Stimulated activated CD4-positive, alpha-beta T cell treated with anti-CD3 and anti-CD28 coated beads, Interleukin-4, amount 100 ng/mL, for 48 hours (primary cell): ENCODE results near the gene HSPA12A.

Experiments
- DNase-seq, 2 donors: peaks; one replicate each; pipeline ENCODE4 v3.0.0-alpha.2; 2020; ENCODE audit warnings: low read depth in 2 of 2

Gene HSPA12A

DNA sequence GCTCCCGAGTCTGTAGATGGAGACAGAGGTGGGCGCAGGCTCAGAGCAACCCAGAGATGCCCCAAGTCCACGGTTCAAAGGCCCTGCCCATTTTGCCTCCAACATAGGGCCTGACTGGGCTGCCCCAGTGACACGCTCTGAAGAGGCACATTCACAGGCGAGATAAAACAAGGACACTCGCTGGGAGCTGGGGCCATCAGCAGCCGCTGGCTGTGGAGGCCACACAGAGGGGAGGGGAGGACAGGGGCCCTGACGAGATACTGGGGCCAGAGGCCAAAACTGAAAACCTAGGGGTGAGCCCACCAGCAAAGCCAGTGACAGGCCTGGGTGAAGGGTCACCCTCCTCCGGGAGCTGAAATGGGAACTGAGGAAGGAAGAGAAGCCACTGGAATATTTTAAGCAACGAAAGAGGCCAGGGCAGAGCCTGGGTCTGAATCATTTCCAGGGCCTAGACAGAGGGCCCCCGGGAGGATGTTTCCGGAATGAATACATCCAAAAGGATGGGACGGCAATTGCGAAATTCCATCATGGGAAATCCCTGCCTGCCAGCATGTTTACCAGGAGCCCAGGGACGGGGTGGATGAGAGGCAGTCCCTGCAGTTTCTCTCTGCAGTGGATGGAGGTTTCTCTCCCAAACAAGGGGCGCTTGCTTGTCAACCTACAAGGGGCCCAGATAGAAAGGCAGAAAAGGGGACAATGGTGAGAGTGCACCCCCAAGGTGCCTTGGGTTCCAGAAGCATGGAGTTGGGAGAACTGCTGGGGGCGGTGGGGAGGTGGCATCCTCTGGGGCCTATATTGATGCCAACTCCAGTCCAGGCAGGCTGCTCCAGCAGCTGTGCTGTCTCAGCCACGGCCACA is 29.0 kb upstream of the HSPA12A start:
- DNase-seq: no peak

DNA sequence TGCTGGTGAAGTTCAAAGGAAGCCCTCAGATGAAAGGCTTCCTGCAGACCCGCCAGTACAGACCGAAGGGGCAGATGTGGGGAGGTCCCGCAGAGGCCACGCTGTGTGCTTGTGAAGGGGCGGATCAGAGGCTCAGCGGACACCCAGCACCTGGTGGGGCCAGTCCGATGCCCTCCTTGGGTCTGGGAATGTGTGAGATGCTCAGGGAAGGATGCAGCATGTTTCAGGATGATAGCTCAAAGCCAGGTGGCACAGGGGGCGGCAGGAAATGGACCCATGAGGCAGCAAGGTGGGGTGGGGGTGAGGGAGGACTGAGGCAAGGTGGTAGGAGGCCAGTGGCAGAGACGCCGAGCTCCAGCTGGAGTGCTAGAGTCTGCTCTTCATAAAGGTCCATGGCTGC is 27.9 kb upstream of the HSPA12A start:
- no peak for DNase-seq

DNA sequence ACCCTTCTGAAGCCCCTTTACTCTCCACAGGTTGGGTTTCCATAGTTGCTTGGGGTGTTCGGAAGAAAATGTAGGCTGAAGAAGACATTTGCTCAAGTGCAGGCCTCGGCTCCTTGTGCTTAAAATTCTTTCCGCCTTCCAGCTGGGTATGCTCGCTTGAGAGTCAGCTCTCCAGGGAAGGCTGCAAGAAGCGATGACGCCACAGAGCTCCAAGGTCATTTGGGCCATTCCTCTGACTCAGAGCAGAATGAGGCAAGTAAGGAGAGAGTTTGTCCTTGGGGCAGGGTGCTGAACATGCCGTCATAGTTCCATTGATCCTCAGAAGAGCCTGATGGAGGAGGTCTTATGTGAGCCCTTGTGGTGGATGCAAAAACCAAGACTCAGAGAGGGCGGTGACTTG is 27.4 kb upstream of the HSPA12A start:
- no peak for DNase-seq

DNA sequence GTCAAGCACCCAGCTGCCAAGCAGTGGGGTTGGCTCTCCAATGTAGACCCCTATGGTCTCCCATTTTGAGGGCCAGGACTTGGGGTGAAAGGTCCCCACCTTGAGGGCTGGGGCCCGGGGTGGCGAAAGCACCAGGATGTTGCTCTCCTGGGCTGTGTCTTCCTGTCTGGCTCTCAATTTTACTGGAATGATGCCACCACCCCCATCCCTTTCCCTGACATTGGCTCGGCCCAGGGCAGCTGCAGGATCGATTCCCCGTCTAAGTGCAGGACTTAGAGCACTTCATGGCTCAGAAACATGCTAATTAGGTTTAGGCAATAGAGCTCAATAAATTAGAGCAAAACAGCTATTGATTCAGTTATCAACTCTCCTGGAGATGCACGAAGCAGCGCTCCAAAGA is 27.0 kb upstream of the HSPA12A start:
- DNase-seq: no peak

DNA sequence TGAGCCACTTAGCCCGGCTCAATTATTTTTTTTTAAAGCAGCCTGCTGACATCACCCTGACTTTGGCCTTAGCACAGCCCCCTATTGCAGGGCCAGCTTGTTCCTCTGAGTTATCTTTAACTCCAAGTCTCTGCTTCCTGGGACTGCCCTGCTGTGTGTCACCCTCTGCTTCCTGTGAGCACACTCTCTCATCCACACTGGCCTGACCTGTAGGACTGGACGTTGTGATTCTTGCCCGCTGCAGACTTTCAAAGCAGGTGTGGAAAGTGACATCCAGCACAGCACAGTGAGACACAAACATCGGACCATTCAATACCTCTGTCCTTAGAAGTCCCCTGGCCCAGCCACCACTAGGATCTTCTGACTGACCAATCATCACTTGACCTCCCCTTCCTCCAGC is 26.4 kb upstream of the HSPA12A start:
- no peak for DNase-seq

DNA sequence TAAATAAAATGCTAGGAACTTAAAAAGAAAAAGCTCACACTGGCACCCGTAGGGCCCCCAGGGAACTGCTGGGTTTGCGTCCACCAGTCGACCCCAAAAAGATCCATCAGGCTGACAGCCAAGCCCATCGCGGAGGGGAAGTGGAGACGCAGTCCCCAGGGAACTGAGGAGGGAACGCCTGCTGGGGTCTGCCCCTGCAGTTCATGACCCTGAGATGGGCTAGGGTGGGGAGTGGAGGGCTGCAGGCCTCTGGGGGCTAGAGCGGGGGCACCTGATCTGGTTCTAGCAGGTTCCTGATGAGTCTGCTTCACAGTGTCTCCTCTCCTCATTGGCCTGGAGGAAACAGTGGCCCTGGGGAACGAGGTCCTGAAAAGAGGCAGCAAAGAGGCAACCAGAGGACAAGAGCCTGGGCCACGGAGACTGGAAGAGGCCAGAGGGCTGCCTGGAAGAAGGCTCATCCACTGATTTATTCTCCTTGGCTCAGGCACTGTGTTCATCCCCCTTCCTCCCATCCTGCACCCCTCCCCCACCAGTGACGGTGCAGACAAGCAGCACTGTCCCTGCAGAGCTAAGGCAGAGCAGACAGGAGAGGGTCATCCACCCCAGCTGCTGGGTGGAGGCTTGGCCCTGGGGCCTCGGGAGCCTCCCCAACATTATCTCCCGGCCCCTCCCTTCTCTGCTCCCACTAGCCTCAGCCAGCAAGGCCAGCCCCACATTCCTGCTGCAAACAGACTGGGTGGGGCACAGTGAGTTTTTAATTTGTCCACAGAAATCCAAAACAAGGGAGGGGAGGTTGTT is 24.7 kb upstream of the HSPA12A start:
- no peak for DNase-seq

DNA sequence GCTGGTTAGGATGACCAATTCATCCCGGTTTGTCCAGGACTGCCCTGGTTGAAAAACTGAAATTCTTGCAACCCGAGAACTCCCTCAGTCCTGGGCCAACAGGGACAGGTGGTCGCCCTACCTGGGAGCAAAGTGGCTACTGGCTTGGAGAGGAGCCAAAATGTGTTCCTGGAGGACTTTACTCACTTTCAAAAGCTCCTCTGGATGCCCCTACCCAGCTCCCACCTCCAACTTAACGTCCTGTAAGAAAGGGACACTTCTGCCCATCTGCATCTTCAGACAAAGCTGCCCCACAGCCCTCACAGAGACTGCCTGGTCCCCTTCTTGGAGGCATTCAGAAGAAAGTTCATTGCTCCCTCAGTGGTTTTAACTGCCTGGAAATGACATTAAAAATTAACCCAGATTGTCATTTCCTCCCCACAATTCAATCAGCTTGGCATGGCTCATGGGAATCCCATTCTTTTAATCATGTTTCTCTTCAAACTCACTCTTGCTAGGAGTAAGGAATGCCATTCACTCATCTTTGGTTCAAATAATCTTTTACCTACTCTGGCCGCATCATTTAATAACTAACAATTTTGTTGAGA is 24.0 kb upstream of the HSPA12A start:
- DNase-seq: no peak

DNA sequence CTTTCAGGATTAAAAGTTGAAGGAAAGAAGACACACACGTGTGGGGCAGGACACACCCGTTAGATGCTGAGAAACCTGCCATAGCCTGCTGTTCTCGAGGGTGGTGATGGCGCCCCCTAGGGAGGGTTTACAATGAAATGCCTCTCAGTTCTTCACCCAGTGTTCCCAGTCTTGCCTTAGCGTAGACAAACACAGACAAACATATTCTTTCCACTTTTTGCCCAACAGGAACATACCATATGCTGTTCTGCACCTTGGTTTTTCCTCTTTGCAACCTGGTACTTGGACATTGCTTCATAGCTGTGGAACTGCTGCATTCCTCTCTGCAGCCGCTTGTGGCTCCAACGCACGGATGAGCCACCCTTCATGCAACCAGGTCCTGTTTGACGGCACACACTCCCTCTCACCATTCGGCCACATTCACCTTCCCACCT is 23.3 kb upstream of the HSPA12A start:
- peak; percentile 25 to 45 for DNase-seq

DNA sequence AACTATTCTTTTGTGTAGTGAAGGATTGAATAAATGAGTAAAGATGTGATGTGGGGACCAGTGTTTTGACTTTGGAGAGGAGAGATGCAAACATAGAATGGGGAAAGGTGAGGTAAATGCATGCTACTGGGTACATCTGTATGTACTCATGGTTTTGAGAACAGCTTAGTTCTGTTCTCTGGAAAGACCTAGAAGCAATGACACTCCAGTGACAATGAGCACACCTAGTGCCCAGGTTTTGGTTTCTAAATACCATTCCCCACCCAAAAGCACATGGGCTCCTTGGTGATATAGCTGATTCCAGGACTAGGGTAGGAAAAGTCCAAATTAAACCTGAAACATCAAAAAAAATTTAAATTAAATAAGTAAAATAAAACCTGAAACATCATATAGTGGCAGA is 22.6 kb upstream of the HSPA12A start:
- DNase-seq: no peak

DNA sequence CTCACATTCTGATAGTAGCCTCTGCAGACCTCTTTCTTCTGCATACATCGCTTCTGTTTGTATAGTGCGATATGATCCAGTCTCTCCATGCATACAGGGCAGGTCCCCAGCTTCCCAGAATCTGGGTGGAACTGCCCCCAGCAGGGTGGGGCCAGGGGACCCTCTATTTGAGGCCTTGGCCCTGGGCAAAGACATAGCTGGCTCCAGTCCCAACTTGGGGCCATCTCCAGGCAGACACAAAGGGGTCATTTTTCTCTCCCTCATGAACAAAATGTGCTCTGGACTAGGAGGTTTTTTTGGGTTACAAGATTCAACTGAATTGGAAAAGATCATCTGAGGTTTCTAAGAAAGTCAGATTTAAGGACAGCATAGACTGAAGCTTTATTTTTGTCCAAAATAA is 21.1 kb upstream of the HSPA12A start:
- DNase-seq: no peak

DNA sequence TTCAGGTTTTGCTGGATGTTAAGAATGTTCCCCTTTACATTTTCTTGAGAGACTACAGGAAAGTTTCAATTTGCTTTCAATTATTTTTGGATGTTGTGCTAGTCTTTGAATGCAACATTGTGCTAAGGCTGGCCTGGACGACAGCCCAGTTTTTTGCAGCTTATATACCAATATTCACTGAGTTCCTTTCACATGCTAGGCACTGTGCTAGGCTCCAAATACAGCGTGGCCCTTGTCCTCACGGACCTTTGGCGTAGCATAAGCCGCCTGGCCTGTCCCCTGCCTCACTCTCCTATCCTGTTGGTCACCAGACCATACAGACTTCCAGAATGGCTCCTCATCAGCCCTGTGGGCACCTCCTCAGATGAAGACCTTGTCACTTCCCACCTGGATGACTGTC is 19.5 kb upstream of the HSPA12A start:
- DNase-seq: no peak

DNA sequence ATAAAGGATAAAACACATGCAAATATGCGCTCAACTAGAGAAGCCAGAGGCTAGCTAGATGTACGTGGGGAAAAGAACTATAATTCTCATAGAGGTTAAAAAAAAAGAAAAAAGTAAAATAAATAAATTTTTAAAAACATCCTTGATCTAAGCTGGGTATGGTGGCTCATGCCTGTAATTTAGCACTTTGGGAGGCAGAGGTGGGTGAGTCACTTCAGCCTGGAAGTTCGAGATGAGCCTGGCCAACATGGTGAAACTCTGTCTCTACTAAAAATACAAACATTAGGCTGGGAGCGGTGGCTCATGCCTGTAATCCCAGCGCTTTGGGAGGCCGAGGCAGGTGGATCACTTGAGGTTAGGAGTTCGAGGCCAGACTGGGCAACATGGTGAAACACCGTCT is 18.6 kb upstream of the HSPA12A start:
- DNase-seq: no peak

DNA sequence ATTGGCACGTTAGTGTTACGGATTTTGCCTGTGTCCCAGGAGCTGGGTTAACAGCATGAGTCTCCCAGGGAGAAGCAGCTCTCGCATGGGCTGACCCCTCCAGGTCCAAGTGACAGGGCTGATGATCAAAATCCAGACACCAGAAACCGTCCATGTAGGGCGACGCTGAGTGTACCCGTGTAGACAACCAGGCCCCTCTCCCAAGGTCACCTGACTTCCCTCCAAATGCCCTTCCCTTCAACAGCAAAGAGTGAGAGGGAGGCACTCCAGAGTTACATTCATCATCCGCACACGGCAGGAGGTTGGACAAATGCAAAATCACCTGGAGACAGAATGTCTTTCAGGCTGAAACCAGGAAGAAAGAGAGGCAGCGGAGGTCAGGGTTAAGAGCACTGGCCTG is 14.9 kb upstream of the HSPA12A start:
- no peak for DNase-seq

DNA sequence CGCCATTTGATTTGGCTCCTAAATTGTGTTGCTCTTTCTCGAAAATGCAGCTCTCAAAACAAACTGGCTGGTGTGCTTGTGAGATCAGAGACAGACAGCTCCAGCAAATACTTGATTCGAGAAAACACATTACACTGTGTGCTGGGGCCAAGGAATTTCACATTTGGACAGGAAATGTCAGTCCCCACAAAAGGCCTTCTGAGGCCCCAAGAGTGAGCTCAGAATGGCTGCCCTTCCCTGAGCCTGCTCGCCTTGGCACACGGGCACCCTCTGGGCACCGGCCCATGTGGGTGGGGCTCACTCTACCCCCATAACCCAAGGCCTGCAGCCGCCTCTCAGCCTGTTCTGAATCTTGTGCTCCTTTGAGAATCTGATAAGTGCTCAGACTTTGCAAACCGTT is 13.9 kb upstream of the HSPA12A start:
- DNase-seq: no peak

DNA sequence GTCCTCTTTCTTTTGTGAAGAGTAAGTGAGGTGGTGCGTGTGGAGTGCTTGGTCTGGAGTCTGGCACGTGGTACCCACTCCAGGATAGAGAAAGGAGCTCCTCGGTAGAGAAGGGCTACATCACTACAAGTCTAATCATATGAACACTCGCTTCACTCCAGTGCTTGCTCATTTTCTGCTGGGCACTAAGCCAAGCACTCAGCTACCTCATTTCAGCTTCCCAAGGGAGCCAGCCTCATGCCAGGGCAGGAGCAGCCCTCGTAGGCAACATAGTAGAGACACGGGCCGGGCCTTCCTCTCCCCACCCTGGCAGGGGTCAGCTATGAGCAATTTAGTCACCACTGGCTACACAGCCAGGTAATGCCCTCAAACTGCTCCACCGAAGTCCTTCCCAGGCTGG is 11.4 kb upstream of the HSPA12A start:
- DNase-seq: no peak

DNA sequence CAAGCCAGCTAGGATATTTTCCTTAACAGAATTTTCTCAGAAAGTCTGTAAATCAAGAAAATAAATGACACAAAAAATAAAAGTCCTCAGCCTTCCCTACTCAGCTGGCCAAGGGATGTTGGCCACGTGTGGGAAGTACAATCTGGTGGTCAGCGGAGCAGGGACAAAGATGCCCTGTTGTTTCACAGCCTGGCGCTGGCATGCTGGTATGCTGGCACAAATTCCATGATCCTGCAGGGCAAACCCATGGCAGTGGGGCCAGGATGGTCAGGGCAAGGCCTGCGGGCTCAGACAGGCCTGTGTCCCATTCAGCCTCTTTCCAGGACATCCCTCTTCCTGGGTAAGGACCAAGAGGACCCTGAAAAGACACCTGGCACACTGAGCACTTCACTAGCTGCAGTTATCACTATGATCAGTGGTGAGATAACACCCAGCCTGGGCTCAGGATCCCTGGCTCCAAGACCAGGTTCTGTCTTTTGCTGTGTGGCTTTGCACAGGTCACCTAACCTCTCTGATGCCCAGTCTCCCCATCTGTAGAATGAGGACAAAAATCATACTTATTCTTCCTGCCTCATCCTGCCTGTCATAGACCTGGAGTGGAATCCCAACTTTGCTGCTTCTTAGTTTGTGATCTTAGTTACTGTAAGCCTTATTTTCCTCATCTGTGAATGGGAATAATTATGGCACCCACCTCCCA is 10.8 kb upstream of the HSPA12A start:
- no peak for DNase-seq

DNA sequence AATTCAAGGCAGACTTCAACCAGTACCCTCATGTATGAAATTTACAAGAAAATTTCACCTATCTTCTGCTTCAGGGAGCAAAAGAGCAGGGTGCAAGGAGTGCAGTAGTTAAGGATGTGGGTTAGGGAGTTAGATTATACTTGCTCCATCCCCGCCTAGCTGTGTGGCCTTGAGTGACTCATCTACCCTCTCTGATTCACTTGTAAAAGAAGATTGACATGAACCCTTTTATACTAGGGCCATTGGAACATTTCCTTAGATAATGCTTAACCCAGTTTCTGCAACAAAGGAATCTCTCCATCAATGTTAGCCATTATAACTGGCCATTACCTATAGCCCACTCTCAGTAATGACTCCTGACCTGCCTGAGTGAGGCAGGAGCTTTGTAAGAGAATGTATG is 10.2 kb upstream of the HSPA12A start:
- DNase-seq: no peak

DNA sequence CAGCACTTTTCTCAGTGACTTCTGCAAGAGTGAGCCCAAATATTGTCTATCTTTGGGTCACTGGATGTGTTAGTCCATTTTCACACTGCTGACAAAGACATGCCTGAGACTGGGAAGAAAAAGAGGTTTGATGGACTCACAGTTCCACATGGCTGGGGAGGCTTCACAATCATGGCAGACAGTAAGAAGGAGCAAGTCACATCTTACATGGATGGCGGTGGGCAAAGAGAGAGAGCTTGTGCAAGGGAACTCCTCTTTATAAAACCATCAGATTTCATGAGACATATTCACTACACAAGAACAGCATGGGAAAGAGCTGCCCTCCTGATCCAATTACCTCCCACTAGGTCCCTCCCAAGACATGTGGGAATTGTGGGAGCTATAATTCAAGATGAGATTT is 6.1 kb upstream of the HSPA12A start:
- DNase-seq: no peak

DNA sequence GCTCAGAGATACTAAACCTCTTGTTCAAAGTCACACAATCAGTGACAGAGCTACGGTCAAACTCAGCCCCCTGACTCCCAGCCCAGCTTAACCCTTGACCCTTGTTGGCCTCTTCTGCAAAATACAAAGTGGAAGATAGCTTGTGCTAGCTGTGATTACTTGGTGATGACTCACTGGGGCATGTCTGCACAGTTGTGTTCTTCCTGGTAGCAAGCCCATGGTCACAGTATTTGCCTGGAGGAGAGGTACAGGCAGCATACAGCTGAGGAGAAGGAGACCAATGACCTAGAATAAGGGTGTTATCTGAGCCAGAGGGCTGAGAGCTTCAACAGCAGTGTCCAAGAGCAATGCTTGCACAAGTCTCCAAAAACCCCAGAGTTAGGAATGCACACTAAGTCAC is 5.7 kb upstream of the HSPA12A start:
- DNase-seq: no peak

DNA sequence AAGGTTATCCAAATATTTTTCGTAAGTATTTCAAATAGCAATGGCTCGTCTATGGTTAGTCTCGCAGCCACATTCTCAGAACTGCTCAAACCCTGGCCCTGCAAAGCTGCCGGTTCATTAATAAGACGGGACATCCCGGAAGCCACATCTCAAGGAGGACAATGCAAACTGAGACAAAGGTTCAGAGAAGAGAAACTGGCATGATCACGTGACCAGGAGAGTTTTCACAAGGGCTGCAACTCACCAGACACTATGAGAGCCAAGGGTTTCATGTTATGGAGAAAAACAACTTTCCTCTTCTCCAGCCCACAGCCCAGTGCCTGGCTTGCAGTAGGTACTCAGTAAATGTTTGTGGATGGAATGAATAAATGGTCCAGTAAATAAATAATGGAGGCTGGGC is 5.0 kb upstream of the HSPA12A start:
- no peak for DNase-seq

DNA sequence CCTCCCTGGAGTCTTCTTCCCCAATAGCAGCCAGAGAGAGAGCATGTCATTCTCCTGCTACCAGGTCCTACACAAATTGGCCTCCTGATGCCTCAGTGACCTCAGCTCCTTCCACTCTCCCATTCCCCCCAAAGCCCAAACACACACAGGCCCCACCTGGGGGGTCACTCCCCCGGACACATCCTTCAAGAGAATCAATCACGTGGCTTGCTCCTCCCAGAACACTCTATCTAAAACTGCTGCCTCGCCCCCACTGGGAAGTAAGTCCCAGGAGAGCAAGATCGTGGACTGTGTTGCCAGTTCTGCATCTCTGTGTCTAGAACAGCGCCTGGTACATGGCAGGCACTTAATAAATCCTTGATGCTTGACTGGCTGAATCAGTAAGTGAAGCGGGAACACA is 2.5 kb upstream of the HSPA12A start:
- no peak for DNase-seq

DNA sequence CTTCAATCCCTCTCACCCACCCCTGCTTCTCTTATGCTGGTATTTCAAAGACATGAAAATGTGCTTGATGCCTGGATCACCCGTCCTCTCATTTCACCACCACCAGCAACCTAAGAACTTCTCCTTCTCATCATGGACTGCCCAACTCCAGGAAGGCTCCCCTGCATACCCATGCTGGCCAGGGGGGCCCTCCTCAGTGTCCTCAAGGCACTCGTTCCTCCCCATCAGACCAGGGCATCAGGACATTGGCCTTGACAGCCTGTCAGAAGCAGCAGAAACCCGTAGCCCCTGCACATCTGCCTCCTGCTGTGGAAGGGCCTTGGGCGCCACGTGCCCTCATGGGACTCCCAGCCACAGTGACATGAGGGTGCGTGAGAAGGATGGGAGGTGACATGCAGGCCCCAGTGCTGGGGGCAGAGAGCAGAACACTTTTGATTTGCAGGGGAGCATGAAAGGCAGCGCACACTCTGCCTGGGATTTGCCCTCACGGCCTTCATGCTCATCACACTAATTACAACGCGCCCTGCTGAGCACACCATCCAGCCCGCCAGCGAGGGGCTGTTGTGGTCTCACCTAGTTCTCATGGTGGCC is 1.9 kb upstream of the HSPA12A start:
- no peak for DNase-seq
